Activated T-cell treated with anti-CD3 and anti-CD28 coated beads, Interleukin-2, amount 50 U/mL, for 4 hours (primary cell): ENCODE measurements around the gene OR51A7. TPM values are rescaled to one million over a fixed set of nuclear protein-coding genes. Genes with fewer than 3 reads are reported as not detected.
"Not testable (repeated sequence)": the region's sequence is repeated elsewhere in the genome, so short reads cannot be mapped to it uniquely, and the experiment has no call there.

ENCODE experiments used
- ATAC-seq, 2 donors: fragments of 200-7000 bp; cut with Tn5 transposase; one replicate each; pipeline ENCODE4 v1.10.0; 2021
- DNase-seq: peaks from one replicate; pipeline ENCODE4 v3.0.0-alpha.2; 2020
- H3K27me3 Mint-ChIP-seq: one replicate; pipeline ENCODE4 v1.8.0; 2021; ENCODE audit warnings: low read depth, mixed read lengths
- H3K36me3 Mint-ChIP-seq: one replicate; pipeline ENCODE4 v1.8.0; 2022; ENCODE audit warnings: mixed read lengths; ENCODE audit not compliant: insufficient read depth
- H3K4me1 Mint-ChIP-seq: one replicate; pipeline ENCODE4 v1.8.0; 2021; ENCODE audit warnings: low read depth, mixed read lengths
- H3K4me3 Mint-ChIP-seq: one replicate; pipeline ENCODE4 v1.8.0; 2021; ENCODE audit warnings: mild to moderate bottlenecking, moderate library complexity, mixed read lengths
- H3K9me3 Mint-ChIP-seq: one replicate; pipeline ENCODE4 v1.8.0; 2021; ENCODE audit warnings: mixed read lengths
- total RNA-seq, 3 donors: library from RNA; stranded (reverse); gene quantifications; one replicate each; pipeline ENCODE4 v1.2.1, GENCODE V29; 2021

Gene OR51A7
- total RNA-seq, 3 donors from 2014 or later = not detected

GRCh38 chr11:4921796-4922195, 18.2 kb downstream of the OR51A7 start:
- H3K36me3 Mint-ChIP-seq = no peaks in the 10 kb centered on the region
- no peaks in the 10 kb centered on the region for H3K9me3 Mint-ChIP-seq

GRCh38 chr11:4922304-4922703, 18.7 kb downstream of the OR51A7 start:
- no peaks in the 10 kb centered on the region for H3K36me3 Mint-ChIP-seq
- H3K9me3 Mint-ChIP-seq = no peaks in the 10 kb centered on the region
- DNase-seq = no peak
- H3K4me3 Mint-ChIP-seq = no peak overlapping the region
- no peaks in the 10 kb centered on the region for H3K4me1 Mint-ChIP-seq
- no peaks in the 10 kb centered on the region for H3K27me3 Mint-ChIP-seq
- ATAC-seq = no peak

More at GRCh38 chr11:4921796-4922195, 18.2 kb downstream of the OR51A7 start:
- H3K4me1 Mint-ChIP-seq = no peaks in the 10 kb centered on the region
- ATAC-seq (no peak), DNase-seq (no peak)
- no peak overlapping the region for H3K4me3 Mint-ChIP-seq
- no peaks in the 10 kb centered on the region for H3K27me3 Mint-ChIP-seq

GRCh38 chr11:4924239-4924638, 20.7 kb downstream of the OR51A7 start, which contains the start of gene OR51G1:
Gene OR51G1 (minus strand): TSS chr11:4924339. CDS start chr11:4924339, 0 bp downstream.
- Mint-ChIP-seq H3K27me3 (no peaks in the 10 kb centered on the region), H3K4me3 (no peak within 1 kb of the TSS), H3K36me3 (no peaks in the 10 kb centered on the region), H3K4me1 (no peaks in the 10 kb centered on the region), H3K9me3 (no peaks in the 10 kb centered on the region)
- no peak for ATAC-seq
- DNase-seq = no peak

GRCh38 chr11:4926608-4927007, 23.0 kb downstream of the OR51A7 start:
- no peaks in the 10 kb centered on the region for H3K4me1 Mint-ChIP-seq
- DNase-seq = no peak
- no peaks in the 10 kb centered on the region for H3K27me3 Mint-ChIP-seq
- no peak overlapping the region for H3K4me3 Mint-ChIP-seq
- no peaks in the 10 kb centered on the region for H3K9me3 Mint-ChIP-seq
- H3K36me3 Mint-ChIP-seq = no peaks in the 10 kb centered on the region
- ATAC-seq = no peak

GRCh38 chr11:4932751-4933150, 29.2 kb downstream of the OR51A7 start:
- H3K27me3 Mint-ChIP-seq = no peaks in the 10 kb centered on the region
- no peak overlapping the region for H3K4me3 Mint-ChIP-seq
- H3K36me3 Mint-ChIP-seq = no peaks in the 10 kb centered on the region
- ATAC-seq (no peak), DNase-seq (no peak)
- no peaks in the 10 kb centered on the region for H3K4me1 Mint-ChIP-seq
- H3K9me3 Mint-ChIP-seq = no peaks in the 10 kb centered on the region

- Mint-ChIP-seq H3K4me3 (no peak overlapping the region), H3K9me3 (no peaks in the 10 kb centered on the region), H3K27me3 (no peaks in the 10 kb centered on the region), H3K4me1 (no peaks in the 10 kb centered on the region), H3K36me3 (no peaks in the 10 kb centered on the region)
- ATAC-seq (no peak), DNase-seq (no peak)
Observed at GRCh38 chr11:4936745-4937144, 33.2 kb downstream of the OR51A7 start.

GRCh38 chr11:4947505-4947904, 43.9 kb downstream of the OR51A7 start, which contains the start of gene OR51A4:
Gene OR51A4 (minus strand): TSS chr11:4947605. CDS start chr11:4947100, 505 bp downstream.
- ATAC-seq (no peak), DNase-seq (no peak)
- no peaks in the 10 kb centered on the region for H3K4me1 Mint-ChIP-seq
- H3K27me3 Mint-ChIP-seq = no peaks in the 10 kb centered on the region
- no peak within 1 kb of the TSS for H3K4me3 Mint-ChIP-seq
- no peaks in the 10 kb centered on the region for H3K9me3 Mint-ChIP-seq
- H3K36me3 Mint-ChIP-seq = no peaks in the 10 kb centered on the region

- not testable (repeated sequence) for DNase-seq, ATAC-seq, H3K9me3 Mint-ChIP-seq, H3K4me3 Mint-ChIP-seq, H3K4me1 Mint-ChIP-seq, H3K36me3 Mint-ChIP-seq, H3K27me3 Mint-ChIP-seq
Observed at GRCh38 chr11:4955613-4956012, 52.0 kb downstream of the OR51A7 start, which contains the start of gene OR51A2. Gene OR51A2 (minus strand): TSS chr11:4955713. CDS start chr11:4955713, 0 bp downstream.

- Mint-ChIP-seq H3K4me1 (no peaks in the 10 kb centered on the region), H3K36me3 (no peaks in the 10 kb centered on the region), H3K9me3 (peaks cover 6% of the 10 kb centered on the region), H3K27me3 (no peaks in the 10 kb centered on the region), H3K4me3 (no peak overlapping the region)
- ATAC-seq (no peak), DNase-seq (no peak)
Observed at GRCh38 chr11:4957396-4957795, 53.8 kb downstream of the OR51A7 start.

Other genes with a start within 250 kb of the OR51A7 start
- gene OR51E2, start 205.9 kb upstream of the OR51A7 start, total RNA-seq = not detected
- gene MMP26, start 199.0 kb upstream of the OR51A7 start, total RNA-seq = not detected
- gene OR51F1, start 133.8 kb upstream of the OR51A7 start, total RNA-seq = not detected
- not detected for gene OR52R1, start 99.4 kb upstream of the OR51A7 start, total RNA-seq
- not detected for gene OR51F2, start 82.5 kb upstream of the OR51A7 start, total RNA-seq
- gene OR51S1, start 54.6 kb upstream of the OR51A7 start, total RNA-seq = not detected
- gene OR51T1, start 21.9 kb upstream of the OR51A7 start, total RNA-seq = not detected
- not detected for gene OR51G2, start 15.6 kb downstream of the OR51A7 start, total RNA-seq
- gene OR51G1, start 20.6 kb downstream of the OR51A7 start, total RNA-seq = not detected
- gene OR51A4, start 43.8 kb downstream of the OR51A7 start, total RNA-seq = not detected
- not detected for gene OR51A2, start 51.9 kb downstream of the OR51A7 start, total RNA-seq
- not detected for gene OR51L1, start 91.1 kb downstream of the OR51A7 start, total RNA-seq
- not detected for gene OR52J3, start 142.7 kb downstream of the OR51A7 start, total RNA-seq
- not detected for gene OR52E2, start 155.8 kb downstream of the OR51A7 start, total RNA-seq
- not detected for gene OR52E1, start 165.8 kb downstream of the OR51A7 start, total RNA-seq
- gene OR52A5, start 234.6 kb downstream of the OR51A7 start, total RNA-seq = not detected